SK-N-SH treated with all-trans-retinoic acid at 6 μM for 48 hours (cell line): ENCODE results near the gene TBC1D7.

Experiments
- ATAC-seq: fragments of 200-7000 bp; cut with Tn5 transposase; 3 replicates; pipeline ENCODE4 v1.9.1; 2020; ENCODE audit warnings: mild to moderate bottlenecking, moderate library complexity
- ARNTL ChIP-seq: fragments of 450-650 bp; formaldehyde crosslinking; IDR thresholded peaks from 2 replicates; pipeline ENCODE4 v1.5.0; 2020; ENCODE audit warnings: low read depth, mild to moderate bottlenecking, moderate library complexity, borderline replicate concordance
- BACH2 ChIP-seq: fragments of 250-450 bp; sonication (Bioruptor Pico); IDR thresholded peaks from 2 replicates; pipeline ENCODE4 v1.9.0; 2021; ENCODE audit warnings: mild to moderate bottlenecking, borderline replicate concordance
- CREB5 ChIP-seq: fragments of 250-450 bp; sonication (Bioruptor Pico); IDR thresholded peaks from 2 replicates; pipeline ENCODE4 v1.5.1; 2020; ENCODE audit warnings: low read depth, mild to moderate bottlenecking, moderate library complexity
- CSDC2 ChIP-seq: fragments of 250-450 bp; sonication (Bioruptor Pico); IDR thresholded peaks from 2 replicates; pipeline ENCODE4 v1.5.0; 2020; ENCODE audit warnings: mild to moderate bottlenecking, moderate library complexity
- CSRNP3 ChIP-seq: fragments of 250-450 bp; sonication (Bioruptor Pico); IDR thresholded peaks from 2 replicates; pipeline ENCODE4 v1.5.1; 2021; ENCODE audit warnings: mild to moderate bottlenecking, moderate library complexity
- GLIS3 ChIP-seq: fragments of 250-450 bp; sonication (Bioruptor Pico); IDR thresholded peaks from 2 replicates; pipeline ENCODE4 v1.5.0; 2020; ENCODE audit warnings: mild to moderate bottlenecking, moderate library complexity
- OSR1 ChIP-seq: fragments of 250-450 bp; sonication (Bioruptor Pico); IDR thresholded peaks from 2 replicates; pipeline ENCODE4 v1.8.0; 2022; ENCODE audit warnings: moderate library complexity, mild to moderate bottlenecking, inconsistent platforms
- PPARA ChIP-seq: fragments of 250-450 bp; sonication (Bioruptor Pico); IDR thresholded peaks from 2 replicates; pipeline ENCODE4 v1.5.0; 2020; ENCODE audit warnings: mild to moderate bottlenecking, borderline replicate concordance
- RARB ChIP-seq: fragments of 250-450 bp; sonication (Bioruptor Pico); IDR thresholded peaks from 2 replicates; pipeline ENCODE4 v1.8.0; 2021; ENCODE audit warnings: mild to moderate bottlenecking, moderate library complexity
- TCF4 ChIP-seq: fragments of 250-450 bp; sonication (Bioruptor Pico); IDR thresholded peaks from 2 replicates; pipeline ENCODE4 v1.8.0; 2021; ENCODE audit warnings: mild to moderate bottlenecking, moderate library complexity, borderline replicate concordance
- TOX ChIP-seq: fragments of 250-450 bp; sonication (Bioruptor Pico); IDR thresholded peaks from 2 replicates; pipeline ENCODE4 v1.8.0; 2021; ENCODE audit warnings: mild to moderate bottlenecking, moderate library complexity, borderline replicate concordance
- TSHZ2 ChIP-seq: fragments of 250-450 bp; sonication (Bioruptor Pico); IDR thresholded peaks from 2 replicates; pipeline ENCODE4 v1.5.0; 2020; ENCODE audit warnings: mild to moderate bottlenecking, moderate library complexity
- ZC3H10 ChIP-seq: fragments of 250-450 bp; sonication (Bioruptor Pico); IDR thresholded peaks from 2 replicates; pipeline ENCODE4 v1.5.1; 2021; ENCODE audit warnings: mild to moderate bottlenecking, moderate library complexity
- ZFP30 ChIP-seq: fragments of 450-650 bp; formaldehyde crosslinking; IDR thresholded peaks from 2 replicates; pipeline ENCODE4 v1.5.0; 2022; ENCODE audit warnings: mild to moderate bottlenecking, moderate library complexity
- ZNF70 ChIP-seq: fragments of 450-650 bp; formaldehyde crosslinking; IDR thresholded peaks from 2 replicates; pipeline ENCODE4 v1.5.0; 2020; ENCODE audit warnings: mild to moderate bottlenecking, moderate library complexity
- ZNF8 ChIP-seq: fragments of 450-650 bp; formaldehyde crosslinking; IDR thresholded peaks from 2 replicates; pipeline ENCODE4 v1.5.0; 2020; ENCODE audit warnings: mild to moderate bottlenecking, moderate library complexity

Gene TBC1D7

GRCh38 chr6:13260101-13260598, 68.2 kb downstream of the TBC1D7 start:
- ATAC-seq = no peak
- TF ChIP-seq ZC3H10 (CRISPR knock-in tag) (no peak), GLIS3 (no peak), TSHZ2 (no peak), TCF4 (no peak), CSRNP3 (CRISPR knock-in tag) (no peak)

DNA sequence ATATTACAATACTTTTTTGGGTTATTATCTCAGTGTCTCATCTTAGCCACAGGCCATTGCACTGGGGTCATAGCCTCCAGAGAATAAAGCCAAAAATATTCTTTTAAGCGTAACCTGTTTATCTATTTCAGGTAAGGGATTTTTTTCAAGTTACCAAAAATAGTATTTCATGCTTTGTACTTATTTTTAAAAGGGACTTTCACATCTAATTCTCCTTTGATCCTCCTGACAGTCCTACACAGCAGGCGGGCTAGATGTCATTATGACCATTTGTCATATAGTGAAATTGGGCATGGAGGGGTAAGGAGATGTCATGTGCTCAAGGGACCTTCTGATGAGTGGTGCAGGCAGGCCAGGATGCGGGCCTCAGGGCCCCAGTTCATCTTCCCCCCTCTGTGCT, 68.9 kb downstream of the TBC1D7 start:
- ATAC-seq = no peak
- TF ChIP-seq ZFP30 (CRISPR knock-in tag) (no peak), OSR1 (CRISPR knock-in tag) (no peak), ZNF8 (CRISPR knock-in tag) (no peak), CSRNP3 (CRISPR knock-in tag) (no peak), CSDC2 (CRISPR knock-in tag) (no peak), CREB5 (no peak), RARB (CRISPR knock-in tag) (no peak), ZNF70 (no peak), PPARA (CRISPR knock-in tag) (no peak), BACH2 (no peak), ARNTL (CRISPR knock-in tag) (no peak)

- TF ChIP-seq TOX (CRISPR knock-in tag) = no peak
- no peak for TF ChIP-seq ARNTL (CRISPR knock-in tag)
- no peak for TF ChIP-seq TCF4
- TF ChIP-seq ZFP30 (CRISPR knock-in tag) = no peak
- no peak for TF ChIP-seq RARB (CRISPR knock-in tag)
- ATAC-seq = no peak
These were observed 71.9 kb downstream of the TBC1D7 start for GRCh38 chr6:13256266-13257001.
